Superior temporal gyrus (tissue), 1 donor: Measurements from ENCODE around the gene IGF2BP2.
"Not testable (repeated sequence)": the region's sequence is repeated elsewhere in the genome, so short reads cannot be mapped to it uniquely, and the experiment has no call there.

Source experiments
- DNase-seq: peaks from one replicate; pipeline ENCODE4 v3.0.0-alpha.2; 2016; ENCODE audit errors: extremely low spot score

Gene IGF2BP2

GRCh38 chr3:185825006-185825638 is at the start of gene IGF2BP2:
IGF2BP2 (minus strand) TSS chr3:185825042; CDS start chr3:185824960, 82 bp downstream.
- DNase-seq: no peak

DNA sequence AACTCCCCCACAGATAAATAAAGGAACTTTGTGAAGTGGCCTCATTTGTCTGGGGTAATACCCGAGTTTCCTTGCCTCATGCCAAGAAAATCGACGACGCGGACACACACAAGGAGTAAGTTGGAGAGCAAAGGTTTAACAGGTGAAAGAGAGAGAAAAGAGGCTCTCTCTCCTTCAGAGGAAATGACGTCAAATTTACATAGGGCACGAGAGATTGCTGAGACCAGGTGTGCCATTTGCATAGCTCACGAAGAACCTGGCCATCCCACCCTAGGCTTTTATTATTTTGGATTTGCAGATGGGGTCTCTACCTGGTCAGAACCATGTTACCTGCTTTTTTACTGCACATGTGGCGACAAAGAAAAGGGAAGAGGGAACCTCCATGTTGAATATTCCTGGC is 49.3 kb upstream of the IGF2BP2 start:
- no peak for DNase-seq

DNA sequence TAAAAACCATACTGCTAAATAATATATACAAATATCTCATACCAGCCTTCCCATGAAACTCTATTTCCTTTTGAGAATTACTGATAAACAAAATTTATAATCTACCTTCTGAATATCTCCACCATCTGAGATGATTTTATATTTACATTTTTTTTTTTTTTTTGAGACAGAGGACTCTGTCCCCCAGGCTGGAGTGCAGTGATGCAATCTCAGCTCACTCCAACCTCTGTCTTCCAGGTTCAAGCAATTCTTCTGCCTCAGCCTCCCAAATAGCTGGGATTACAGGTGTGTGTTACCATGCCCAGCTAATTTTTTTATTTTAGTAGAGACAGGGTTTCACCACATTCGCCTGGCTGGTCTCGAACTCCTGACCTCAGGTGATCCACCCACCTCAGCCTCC is 42.8 kb upstream of the IGF2BP2 start:
- DNase-seq: no peak

DNA sequence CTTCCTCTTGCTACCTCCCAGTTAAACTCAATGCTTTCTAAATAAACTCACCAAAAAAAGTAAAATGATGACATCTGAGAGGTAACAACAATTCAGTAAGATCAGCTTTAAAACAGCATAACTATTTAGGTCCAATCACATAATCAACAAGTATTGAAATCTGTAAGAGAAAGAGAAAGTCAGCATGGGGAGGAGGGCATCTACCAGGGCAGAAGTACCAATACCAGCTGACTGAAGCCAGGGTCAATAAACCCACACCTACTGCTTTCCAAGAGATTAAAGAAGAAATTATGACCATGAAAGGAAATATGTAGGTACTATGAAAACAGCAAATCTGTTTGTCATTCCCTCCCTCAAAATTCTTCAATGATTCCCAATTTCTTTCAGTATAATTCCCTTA is 42.2 kb upstream of the IGF2BP2 start:
- no peak for DNase-seq

DNA sequence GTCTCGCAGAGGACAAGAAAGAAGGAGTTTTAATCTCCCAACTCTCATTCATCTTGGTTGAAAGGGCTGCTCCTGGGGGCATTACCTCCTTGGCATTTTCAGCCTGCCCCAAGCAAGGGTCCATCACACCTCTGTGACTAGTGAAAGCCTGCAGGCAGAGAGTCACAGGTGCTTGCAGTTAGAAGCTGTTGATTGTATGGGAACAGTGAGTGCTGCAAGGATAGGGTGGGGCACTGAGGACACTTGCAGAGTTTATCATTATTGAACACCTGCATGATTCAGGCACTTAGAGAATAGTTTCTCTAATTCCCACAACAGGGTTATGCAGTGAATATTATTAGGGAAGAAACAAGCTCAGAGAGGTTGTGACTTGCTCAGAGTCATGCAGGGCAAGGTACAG is 41.7 kb upstream of the IGF2BP2 start:
- DNase-seq: no peak

GRCh38 chr3:185865247-185865646 is 40.4 kb upstream of the IGF2BP2 start:
- DNase-seq: no peak

DNA sequence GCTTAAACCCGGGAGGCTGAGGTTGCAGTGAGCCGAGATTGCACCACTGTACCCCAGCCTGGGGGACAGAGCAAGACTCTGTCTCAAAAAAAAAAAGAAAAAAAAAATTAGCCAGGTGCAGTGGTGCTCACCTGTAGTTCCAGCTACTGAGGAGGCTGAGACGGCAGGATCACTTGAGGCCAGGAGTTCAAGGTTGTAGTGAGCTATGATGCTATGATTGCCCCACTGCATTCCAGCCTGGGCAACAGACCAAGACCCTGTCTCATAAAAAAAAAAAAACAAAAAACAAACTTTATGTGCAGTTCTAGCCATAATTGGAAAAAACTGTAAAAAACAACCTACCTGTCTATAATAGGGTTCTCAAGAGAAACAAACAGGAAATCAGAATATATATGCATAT is 39.9 kb upstream of the IGF2BP2 start:
- DNase-seq: no peak

DNA sequence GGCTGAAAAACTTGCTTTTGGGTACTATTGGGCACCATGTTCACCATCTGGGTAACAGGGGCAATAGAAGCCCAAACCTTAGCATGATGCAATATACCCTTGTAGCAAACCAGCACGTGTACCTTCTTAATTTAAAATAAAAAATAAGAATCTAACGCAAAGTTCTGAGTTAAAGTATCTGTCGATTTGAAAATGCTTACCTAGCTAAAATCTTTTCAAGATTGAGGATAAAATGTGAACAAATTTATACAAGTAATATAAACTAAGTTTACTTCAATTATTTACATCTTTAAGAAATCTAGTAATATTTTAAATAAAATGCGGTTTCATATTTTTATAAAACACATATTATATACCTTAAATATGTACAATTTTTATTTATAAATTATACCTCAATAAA is 38.1 kb upstream of the IGF2BP2 start:
- DNase-seq: no peak

- DNase-seq: no peak
Observed at GRCh38 chr3:185859294-185859972, 34.6 kb upstream of the IGF2BP2 start.

DNA sequence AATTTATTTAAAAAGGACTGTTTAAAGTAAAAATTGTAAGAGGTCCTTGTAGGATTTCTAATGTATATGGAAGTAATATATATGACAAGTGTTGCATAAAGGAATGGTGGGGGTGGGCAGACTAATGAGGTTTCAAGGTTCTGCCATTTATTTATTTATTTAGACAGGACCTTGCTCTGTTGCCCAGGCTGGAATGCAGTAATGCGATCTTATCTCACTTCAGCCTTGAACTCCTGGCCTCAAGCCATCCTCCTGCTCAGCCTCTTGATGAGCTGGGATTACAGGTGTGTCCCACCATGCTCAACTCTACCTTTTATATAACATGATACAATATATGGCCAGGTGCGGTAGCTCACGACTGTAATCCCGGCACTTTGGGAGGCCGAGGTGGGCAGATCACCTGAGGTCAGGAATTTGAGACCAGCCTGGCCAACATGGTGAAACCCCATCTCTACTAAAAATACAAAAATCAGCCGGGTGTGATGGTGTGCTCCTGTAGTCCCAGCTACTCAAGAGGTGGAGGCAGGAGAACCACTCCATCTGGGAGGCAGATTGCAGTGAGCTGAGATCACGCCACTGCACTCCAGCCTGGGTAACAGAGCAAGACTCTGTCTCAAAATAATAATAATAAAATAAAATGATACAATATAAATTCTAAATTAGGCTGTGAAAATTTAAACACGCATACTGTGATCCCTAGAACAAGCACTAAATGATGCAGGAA is 33.8 kb upstream of the IGF2BP2 start:
- DNase-seq: no peak

GRCh38 chr3:185857208-185857607 is 32.4 kb upstream of the IGF2BP2 start:
- no peak for DNase-seq

DNA sequence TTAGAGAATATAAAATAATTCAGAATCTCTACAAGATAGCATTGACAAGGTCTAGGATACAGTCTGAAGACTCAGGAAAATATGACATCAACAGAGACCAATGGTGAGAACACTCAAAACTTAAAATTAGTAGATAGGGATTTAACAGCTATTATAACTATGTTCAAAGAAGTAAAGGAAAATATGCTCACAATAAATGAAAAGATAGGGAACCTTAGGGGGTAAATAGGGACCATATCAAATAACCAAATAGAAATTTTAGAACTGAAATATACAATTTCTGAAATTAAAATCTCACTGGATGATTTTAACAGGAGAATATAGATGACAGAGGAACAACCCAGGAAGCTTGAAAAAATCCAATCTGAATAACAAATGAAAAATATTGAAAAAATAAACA is 31.8 kb upstream of the IGF2BP2 start:
- DNase-seq: no peak

DNA sequence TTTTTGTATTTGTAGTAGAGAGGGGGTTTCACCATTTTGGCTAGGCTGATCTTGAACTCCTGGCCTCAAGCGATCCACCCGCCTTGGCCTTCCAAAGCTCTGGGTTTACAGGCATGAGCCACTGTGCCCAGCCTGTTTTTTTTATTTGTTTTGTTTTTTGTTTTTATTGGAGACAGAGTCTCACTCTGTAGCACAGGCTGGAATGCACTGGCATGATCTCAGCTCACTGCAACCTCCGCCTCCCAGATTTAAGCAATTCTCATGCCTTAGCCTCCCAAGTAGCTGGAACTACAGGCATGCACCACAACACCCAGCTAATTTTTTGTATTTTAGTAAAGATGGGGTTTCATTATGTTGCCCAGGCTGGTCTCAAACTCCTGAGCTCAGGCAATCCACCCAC is 28.9 kb upstream of the IGF2BP2 start:
- DNase-seq: not testable (repeated sequence)

GRCh38 chr3:185852635-185853034 is 27.8 kb upstream of the IGF2BP2 start:
- no peak for DNase-seq

DNA sequence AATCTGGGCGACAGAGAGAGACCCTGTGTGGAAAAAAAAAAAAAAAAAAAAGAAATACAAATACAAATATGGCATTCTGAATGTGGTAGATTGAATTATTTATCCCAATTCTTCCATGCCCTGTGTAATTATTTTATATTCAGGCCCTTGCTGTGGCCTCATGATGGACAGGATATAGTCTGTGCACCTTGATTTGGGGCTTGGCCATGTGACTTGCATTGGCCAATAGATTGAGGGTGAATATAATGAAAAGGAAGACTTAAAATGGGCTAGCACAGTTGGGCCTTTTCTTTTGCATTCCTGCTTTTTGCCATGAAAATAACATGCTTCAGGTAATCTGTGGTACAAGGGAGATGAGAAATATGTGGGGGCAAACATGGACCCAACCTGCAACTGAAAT is 27.1 kb upstream of the IGF2BP2 start:
- no peak for DNase-seq

- DNase-seq: no peak
Observed at GRCh38 chr3:185851046-185851445, 26.2 kb upstream of the IGF2BP2 start.

DNA sequence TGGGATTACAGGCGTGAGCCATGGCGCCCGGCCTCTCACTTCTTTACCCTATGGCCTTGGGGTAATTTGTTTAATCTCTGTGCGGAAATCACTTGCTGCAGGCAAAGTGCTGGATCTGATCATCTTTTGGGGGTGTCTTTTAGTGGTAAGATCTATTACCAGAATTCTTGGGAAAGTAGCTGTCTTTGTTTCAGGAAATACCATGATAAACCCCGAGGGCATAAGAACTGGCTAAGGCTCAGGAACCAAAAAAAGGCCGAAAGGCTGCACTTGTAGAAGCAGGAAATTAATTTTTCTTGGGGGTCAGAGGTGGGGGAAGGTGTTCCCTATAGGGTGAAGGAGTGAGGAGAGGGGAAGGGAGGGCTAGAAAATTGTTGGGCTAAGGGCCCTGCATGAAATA is 22.7 kb upstream of the IGF2BP2 start:
- no peak for DNase-seq

DNA sequence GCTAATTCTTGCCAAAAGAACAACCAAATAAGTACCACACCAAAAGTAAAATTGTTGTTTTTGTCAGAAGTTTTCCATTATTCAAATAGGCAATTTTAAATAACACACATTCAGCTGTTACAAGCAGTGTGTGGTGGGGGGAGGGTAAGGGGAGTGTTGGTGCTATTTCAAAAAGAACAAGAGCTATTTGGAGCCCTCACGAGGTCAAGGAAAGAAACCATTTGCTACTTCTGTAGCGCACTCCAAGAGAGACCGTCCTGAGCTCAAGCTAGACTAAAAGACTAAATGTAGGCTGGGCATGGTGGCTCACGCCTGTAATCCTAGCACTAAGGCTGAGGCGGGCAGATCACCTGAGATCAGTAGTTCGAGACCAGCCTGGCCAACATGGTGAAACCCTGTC is 21.2 kb upstream of the IGF2BP2 start:
- DNase-seq: no peak

GRCh38 chr3:185844051-185844450 is 19.2 kb upstream of the IGF2BP2 start:
- no peak for DNase-seq

DNA sequence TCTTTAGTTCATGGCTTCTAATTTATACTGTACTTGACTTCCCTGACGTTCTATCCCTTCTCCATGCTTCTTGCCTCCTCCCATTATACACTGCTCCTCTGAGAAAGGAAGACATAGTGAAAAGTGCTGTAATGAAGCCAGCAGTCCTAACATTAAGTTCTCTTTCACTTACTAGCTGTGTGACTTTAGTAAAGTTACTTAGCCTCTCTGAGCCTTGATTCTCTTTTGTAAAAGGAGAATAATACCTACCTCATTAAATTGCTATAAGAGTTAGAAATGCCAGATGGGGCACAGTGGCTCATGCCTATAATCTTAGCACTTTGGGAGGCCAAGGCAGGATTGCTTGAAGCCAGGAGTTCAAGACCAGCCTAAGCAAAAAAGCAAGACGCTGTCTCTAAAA is 18.8 kb upstream of the IGF2BP2 start:
- no peak for DNase-seq

- DNase-seq: no peak
Observed at GRCh38 chr3:185843126-185843525, 18.3 kb upstream of the IGF2BP2 start.

GRCh38 chr3:185842241-185842640 is 17.4 kb upstream of the IGF2BP2 start:
- DNase-seq: no peak

DNA sequence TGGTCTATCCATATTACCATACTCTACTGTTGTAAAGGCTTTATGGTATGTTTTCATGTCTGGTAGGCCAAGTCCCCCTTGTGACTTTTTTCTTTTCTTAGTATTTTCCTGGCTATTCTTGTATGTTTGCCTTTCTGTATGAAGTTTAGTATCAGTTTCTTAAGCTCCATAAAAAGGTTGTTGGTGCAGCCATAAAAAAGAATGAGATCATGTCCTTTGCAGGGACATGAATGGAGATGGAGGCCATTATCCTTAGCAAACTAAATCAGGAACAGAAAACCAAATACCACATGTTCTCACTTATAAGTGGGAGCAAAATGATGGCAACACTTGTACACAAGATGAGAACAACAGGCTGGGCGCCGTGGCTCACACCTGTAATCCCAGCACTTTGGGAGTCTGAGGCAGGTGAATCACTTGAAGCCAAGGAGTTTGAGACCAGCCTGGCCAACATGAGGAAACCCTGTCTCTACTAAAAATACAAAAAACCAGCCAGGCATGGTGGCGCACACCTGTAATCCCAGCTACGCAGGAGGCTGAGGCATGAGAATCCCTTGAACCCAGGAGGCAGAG is 13.7 kb upstream of the IGF2BP2 start:
- DNase-seq: not testable (repeated sequence)
